CD4-positive, alpha-beta T cell (primary cell): ENCODE data around the gene LRRN4CL. TPM values are rescaled to one million over a fixed set of nuclear protein-coding genes. Genes with fewer than 3 reads are reported as not detected.

Experiments used
- ATAC-seq: fragments of 200-7000 bp; cut with Tn5 transposase; one replicate; pipeline ENCODE4 v1.10.0; 2022; ENCODE audit warnings: mild to moderate bottlenecking; ENCODE audit not compliant: poor library complexity
- CTCF ChIA-PET: fragments of 350-600 bp; sonication (Branson Sonifier 250); formaldehyde crosslinking; loops from one replicate; lab custom pipeline; 2021; ENCODE audit warnings: antibody characterized with exemption, inconsistent platforms; lab: Charles Lee
- POLR2A ChIA-PET: fragments of 350-600 bp; sonication (Branson Sonifier 250); formaldehyde crosslinking; loops from one replicate; lab custom pipeline; 2021; ENCODE audit warnings: antibody characterized with exemption, inconsistent platforms; lab: Charles Lee
- DNase-seq, 14 experiments: peaks; one replicate each; pipeline ENCODE4 v3.0.0-alpha.2; 2013 to 2020; ENCODE audit warnings: mixed read lengths in 2 of 14
- H3K27ac ChIP-seq, 2 donors: one replicate each; pipeline versions ENCODE4 v1.5.1 to v1.7.0; 2013; ENCODE audit warnings: low read length in 2 of 2, low read depth in 1 of 2, mild to moderate bottlenecking in 1 of 2
- H3K27me3 ChIP-seq, 2 experiments: 1 replicate in 1 of 2; 2 replicates in 1 of 2; pipeline versions ENCODE4 v1.6.1 to v1.7.0; 2013; ENCODE audit warnings: low read length in 2 of 2, control low read depth in 1 of 2, mild to moderate bottlenecking in 1 of 2, moderate library complexity in 1 of 2; ENCODE audit not compliant: insufficient read depth in 2 of 2, control insufficient read depth in 1 of 2
- H3K36me3 ChIP-seq: one replicate; pipeline ENCODE4 v1.6.1; 2013; ENCODE audit warnings: low read length, control low read depth; ENCODE audit not compliant: insufficient read depth
- H3K4me1 ChIP-seq: one replicate; pipeline ENCODE4 v1.6.1; 2013; ENCODE audit warnings: low read length, control low read depth; ENCODE audit not compliant: insufficient read depth
- H3K4me3 ChIP-seq: one replicate; pipeline ENCODE4 v1.5.1; 2013; ENCODE audit warnings: mild to moderate bottlenecking, low read length, moderate library complexity
- H3K9me3 ChIP-seq, 2 experiments: 1 replicate in 1 of 2; 2 replicates in 1 of 2; pipeline versions ENCODE4 v1.6.1 to v1.7.0; 2013; ENCODE audit warnings: low read length in 2 of 2, mild to moderate bottlenecking in 2 of 2, control low read depth in 1 of 2, moderate library complexity in 1 of 2; ENCODE audit not compliant: control insufficient read depth in 1 of 2, insufficient read depth in 1 of 2
- H3K27ac Mint-ChIP-seq: one replicate; pipeline ENCODE4 v1.8.0; 2020; ENCODE audit warnings: mixed read lengths
- H3K27me3 Mint-ChIP-seq: one replicate; pipeline ENCODE4 v1.8.0; 2021; ENCODE audit warnings: mixed read lengths
- H3K36me3 Mint-ChIP-seq: one replicate; pipeline ENCODE4 v1.8.0; 2021; ENCODE audit warnings: low read depth, mixed read lengths
- H3K4me1 Mint-ChIP-seq: one replicate; pipeline ENCODE4 v1.8.0; 2021; ENCODE audit warnings: low read depth, mixed read lengths
- H3K4me3 Mint-ChIP-seq: one replicate; pipeline ENCODE4 v1.8.0; 2020; ENCODE audit warnings: mild to moderate bottlenecking, mixed read lengths
- H3K9me3 Mint-ChIP-seq: one replicate; pipeline ENCODE4 v1.8.0; 2020; ENCODE audit warnings: mixed read lengths
- intact Hi-C, 2 experiments: fragments of 100-400 bp; cut with DNase I in 1 of 2; cut with micrococcal nuclease in 1 of 2; formaldehyde crosslinking; loops; one replicate each; pipeline versions ENCODE4 v1.15.1 to v1.9.0; 2023 to 2025; cut with DNase I, micrococcal nuclease
- total RNA-seq, 174 experiments: library from RNA in 2 of 174; stranded (reverse) in 2 of 174; gene quantifications; one replicate each; pipeline ENCODE4 v1.2.3 and lab custom pipeline; 2021 to 2026
- TF ChIP-seq, protein P1 (sequence below): fragments of 200-600 bp; IDR thresholded peaks from one replicate; pipeline ENCODE4 v1.8.0; 2022; ENCODE audit warnings: antibody characterized with exemption, mild to moderate bottlenecking

Gene LRRN4CL
- total RNA-seq, 2 experiments from 2014 or later, result not detected

DNA sequence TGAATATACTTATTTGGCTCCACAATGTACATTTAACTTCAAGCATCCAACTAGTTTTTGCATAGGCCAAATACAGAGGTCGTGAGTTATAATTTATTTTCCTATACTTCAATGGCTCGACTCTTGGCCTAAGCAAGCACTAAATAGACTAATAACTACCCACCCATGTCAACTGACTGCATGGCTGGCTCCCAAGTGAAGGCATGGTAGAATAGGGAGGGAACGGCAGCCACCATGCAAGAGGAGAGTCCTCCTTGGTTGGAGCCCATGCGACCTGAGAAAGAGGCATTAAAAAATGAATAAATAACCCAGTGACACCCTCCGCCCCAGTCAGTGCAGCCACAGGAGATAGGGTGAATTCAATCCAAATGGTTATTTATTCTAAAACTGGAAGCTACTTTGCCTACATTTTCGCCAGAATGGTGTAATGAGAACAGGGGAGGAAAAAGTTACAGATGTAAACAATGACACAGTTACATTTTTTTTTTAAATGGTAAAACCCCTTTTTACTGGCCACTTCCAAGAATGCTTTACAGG lies 23.0 kb upstream of the LRRN4CL start:
- no peak for ATAC-seq
- Histone ChIP-seq H3K36me3 (peaks cover 64% of the 10 kb centered on the region), H3K27ac (no peak overlapping the region), H3K4me1 (peaks cover 47% of the 10 kb centered on the region), H3K4me3 (no peak overlapping the region), H3K9me3 (no peaks in the 10 kb centered on the region), H3K27me3 (no peaks in the 10 kb centered on the region)
- ChIA-PET CTCF (interaction anchor here (0.6 kb wide), 1 partner anchor 38 kb away, joined by 3 read pairs; no protein-coding TSS in a partner anchor), POLR2A (interaction anchor here (1.3 to 9.9 kb wide), 3 partner anchors 16 to 121 kb away, joined by 3 to 165 read pairs (median 6); partner anchors contain the start of genes HNRNPUL2, INTS5, TTC9C and TUT1)
- TF ChIP-seq, protein P1, sequence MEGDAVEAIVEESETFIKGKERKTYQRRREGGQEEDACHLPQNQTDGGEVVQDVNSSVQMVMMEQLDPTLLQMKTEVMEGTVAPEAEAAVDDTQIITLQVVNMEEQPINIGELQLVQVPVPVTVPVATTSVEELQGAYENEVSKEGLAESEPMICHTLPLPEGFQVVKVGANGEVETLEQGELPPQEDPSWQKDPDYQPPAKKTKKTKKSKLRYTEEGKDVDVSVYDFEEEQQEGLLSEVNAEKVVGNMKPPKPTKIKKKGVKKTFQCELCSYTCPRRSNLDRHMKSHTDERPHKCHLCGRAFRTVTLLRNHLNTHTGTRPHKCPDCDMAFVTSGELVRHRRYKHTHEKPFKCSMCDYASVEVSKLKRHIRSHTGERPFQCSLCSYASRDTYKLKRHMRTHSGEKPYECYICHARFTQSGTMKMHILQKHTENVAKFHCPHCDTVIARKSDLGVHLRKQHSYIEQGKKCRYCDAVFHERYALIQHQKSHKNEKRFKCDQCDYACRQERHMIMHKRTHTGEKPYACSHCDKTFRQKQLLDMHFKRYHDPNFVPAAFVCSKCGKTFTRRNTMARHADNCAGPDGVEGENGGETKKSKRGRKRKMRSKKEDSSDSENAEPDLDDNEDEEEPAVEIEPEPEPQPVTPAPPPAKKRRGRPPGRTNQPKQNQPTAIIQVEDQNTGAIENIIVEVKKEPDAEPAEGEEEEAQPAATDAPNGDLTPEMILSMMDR, result no peak
- peak overlapping the region; percentile 34 for H3K4me3 Mint-ChIP-seq
- no peaks in the 10 kb centered on the region for H3K27me3 Mint-ChIP-seq
- H3K9me3 Mint-ChIP-seq, result no peaks in the 10 kb centered on the region
- peak overlapping the region; percentile 50 for H3K27ac Mint-ChIP-seq
- no peak for DNase-seq
- peaks cover 75% of the 10 kb centered on the region for H3K36me3 Mint-ChIP-seq
- H3K4me1 Mint-ChIP-seq, result peaks cover 51% of the 10 kb centered on the region
- intact Hi-C loops, result no loop called here

- ChIA-PET CTCF (interaction anchor here (1.0 to 1.5 kb wide), 5 partner anchors 17 to 285 kb away, joined by 3 to 7 read pairs (median 4); partner anchors contain the start of genes HNRNPUL2, SLC3A2, TMEM179B and TTC9C), POLR2A (interaction anchor here (1.0 to 9.9 kb wide), 30 partner anchors 9 to 399 kb away, joined by 3 to 165 read pairs (median 8); partner anchors contain the start of genes B3GAT3, C11orf98, CSKMT and EEF1G)
- ATAC-seq, result no peak
- peaks cover 56% of the 10 kb centered on the region for H3K4me1 Mint-ChIP-seq
- peaks cover 40% of the 10 kb centered on the region for H3K36me3 ChIP-seq
- peaks cover 60% of the 10 kb centered on the region for H3K4me1 ChIP-seq
- intact Hi-C loops, result no loop called here
- H3K9me3 ChIP-seq, result no peaks in the 10 kb centered on the region
- no peaks in the 10 kb centered on the region for H3K27me3 Mint-ChIP-seq
- peak overlapping the region; percentile 88 for H3K4me3 Mint-ChIP-seq
- peak overlapping the region; percentile 92 for H3K27ac Mint-ChIP-seq
- H3K36me3 Mint-ChIP-seq, result peaks cover 58% of the 10 kb centered on the region
- TF ChIP-seq, protein P1, result no peak
- H3K27ac ChIP-seq, result peak overlapping the region; percentile 94 to 95
- DNase-seq, result peak in 3 of 14 experiments; percentile 8 to 46 (median 26)
- no peaks in the 10 kb centered on the region for H3K9me3 Mint-ChIP-seq
- no peaks in the 10 kb centered on the region for H3K27me3 ChIP-seq
- peak overlapping the region; percentile 85 for H3K4me3 ChIP-seq
Observed at GRCh38 chr11:62710001-62710345, 20.6 kb upstream of the LRRN4CL start.

GRCh38 chr11:62709247-62710000 lies 20.1 kb upstream of the LRRN4CL start:
- peak; percentile 93 to 99 (median 96) for DNase-seq
- peaks cover 57% of the 10 kb centered on the region for H3K4me1 Mint-ChIP-seq
- Histone ChIP-seq H3K4me3 (peak overlapping the region; percentile 85), H3K27ac (peak overlapping the region; percentile 94 to 95), H3K9me3 (no peaks in the 10 kb centered on the region), H3K4me1 (peaks cover 57% of the 10 kb centered on the region), H3K36me3 (peaks cover 35% of the 10 kb centered on the region), H3K27me3 (no peaks in the 10 kb centered on the region)
- peak; percentile 80 for ATAC-seq
- intact Hi-C loops, result loop anchor here (1.0 to 5.0 kb wide), 6 partner anchors 18 to 148 kb away; partner anchors contain the start of genes LBHD1 (in 2 of the 2), UQCC3 (in 2 of the 2), GANAB (in 1 of the 2) and HNRNPUL2 (in 1 of the 2)
- peaks cover 52% of the 10 kb centered on the region for H3K36me3 Mint-ChIP-seq
- TF ChIP-seq, protein P1, result no peak
- peak overlapping the region; percentile 88 for H3K4me3 Mint-ChIP-seq
- peak overlapping the region; percentile 92 for H3K27ac Mint-ChIP-seq
- H3K9me3 Mint-ChIP-seq, result no peaks in the 10 kb centered on the region
- no peaks in the 10 kb centered on the region for H3K27me3 Mint-ChIP-seq
- CTCF ChIA-PET, result interaction anchor here (0.7 to 1.5 kb wide), 7 partner anchors 18 to 285 kb away, joined by 3 to 7 read pairs (median 4); partner anchors contain the start of genes HNRNPUL2, SLC3A2, TMEM179B and TTC9C
- POLR2A ChIA-PET, result interaction anchor here (0.7 to 9.9 kb wide), 34 partner anchors 8 to 399 kb away, joined by 3 to 165 read pairs (median 6); partner anchors contain the start of genes B3GAT3, C11orf98, CSKMT and EEF1G
